DOHH2 (cell line): ENCODE results near the gene SRSF2.

ENCODE experiments used
- EZH2phosphoT487 ChIP-seq: fragments of 200-600 bp; sonication (generic); IDR thresholded peaks from 2 replicates; pipeline ENCODE4 v1.6.1; 2017; ENCODE audit warnings: borderline replicate concordance, mild to moderate bottlenecking, antibody characterized with exemption, low read length, moderate library complexity, mixed read lengths
- TF ChIP-seq, protein P1 (sequence below): fragments of 200-600 bp; sonication (generic); IDR thresholded peaks from one replicate; pipeline ENCODE4 v1.5.1; 2014; ENCODE audit warnings: antibody characterized with exemption, mild to moderate bottlenecking, low read depth, low read length; ENCODE audit not compliant: poor library complexity, severe bottlenecking

DNA sequence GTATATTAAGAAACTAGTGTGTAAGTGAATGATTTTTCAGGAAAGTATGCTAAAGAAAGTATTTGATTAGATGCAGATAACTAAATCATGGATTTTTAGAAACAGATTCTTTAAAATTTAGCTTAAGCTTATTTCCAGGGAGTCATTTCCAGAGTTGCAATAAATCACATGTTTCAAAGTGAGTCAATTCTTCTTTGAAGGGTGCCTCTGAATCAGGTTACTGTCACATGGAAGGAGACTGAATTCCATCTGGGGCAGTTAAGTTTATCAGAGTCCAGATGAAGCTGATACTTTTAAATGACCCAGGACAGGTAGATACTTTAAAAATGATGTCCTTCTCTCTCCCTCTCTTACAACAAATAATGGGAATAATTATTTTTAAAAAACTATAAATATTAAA, 5.8 kb upstream of the SRSF2 start:
- TF ChIP-seq, protein P1, sequence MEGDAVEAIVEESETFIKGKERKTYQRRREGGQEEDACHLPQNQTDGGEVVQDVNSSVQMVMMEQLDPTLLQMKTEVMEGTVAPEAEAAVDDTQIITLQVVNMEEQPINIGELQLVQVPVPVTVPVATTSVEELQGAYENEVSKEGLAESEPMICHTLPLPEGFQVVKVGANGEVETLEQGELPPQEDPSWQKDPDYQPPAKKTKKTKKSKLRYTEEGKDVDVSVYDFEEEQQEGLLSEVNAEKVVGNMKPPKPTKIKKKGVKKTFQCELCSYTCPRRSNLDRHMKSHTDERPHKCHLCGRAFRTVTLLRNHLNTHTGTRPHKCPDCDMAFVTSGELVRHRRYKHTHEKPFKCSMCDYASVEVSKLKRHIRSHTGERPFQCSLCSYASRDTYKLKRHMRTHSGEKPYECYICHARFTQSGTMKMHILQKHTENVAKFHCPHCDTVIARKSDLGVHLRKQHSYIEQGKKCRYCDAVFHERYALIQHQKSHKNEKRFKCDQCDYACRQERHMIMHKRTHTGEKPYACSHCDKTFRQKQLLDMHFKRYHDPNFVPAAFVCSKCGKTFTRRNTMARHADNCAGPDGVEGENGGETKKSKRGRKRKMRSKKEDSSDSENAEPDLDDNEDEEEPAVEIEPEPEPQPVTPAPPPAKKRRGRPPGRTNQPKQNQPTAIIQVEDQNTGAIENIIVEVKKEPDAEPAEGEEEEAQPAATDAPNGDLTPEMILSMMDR: no peak
- TF ChIP-seq EZH2phosphoT487: no peak
